HG02970 (cell line): Measurements from ENCODE around the gene MACROH2A1.
"Not testable (repeated sequence)": the region's sequence is repeated elsewhere in the genome, so short reads cannot be mapped to it uniquely, and the experiment has no call there.

Experiments
- ATAC-seq: cut with Tn5 transposase; IDR thresholded peaks from one replicate; pipeline ENCODE4 v1.9.1; 2021; ENCODE audit warnings: mild to moderate bottlenecking, moderate library complexity, moderate number of reproducible peaks; ENCODE audit not compliant: unreplicated experiment, low FRiP score

Gene MACROH2A1

GRCh38 chr5:135379046-135379654 lies 19.9 kb downstream of the MACROH2A1 start:
- ATAC-seq = no peak

- ATAC-seq = no peak
These were observed 21.0 kb downstream of the MACROH2A1 start for GRCh38 chr5:135377751-135378680.

GRCh38 chr5:135376961-135377624 lies 21.9 kb downstream of the MACROH2A1 start:
- ATAC-seq = no peak

GRCh38 chr5:135375040-135375793 lies 23.8 kb downstream of the MACROH2A1 start:
- ATAC-seq = no peak

- ATAC-seq = no peak
These were observed 25.1 kb downstream of the MACROH2A1 start for GRCh38 chr5:135373736-135374515.

GRCh38 chr5:135372654-135373381 lies 26.2 kb downstream of the MACROH2A1 start:
- no peak for ATAC-seq

GRCh38 chr5:135371622-135372232 lies 27.3 kb downstream of the MACROH2A1 start:
- no peak for ATAC-seq

GRCh38 chr5:135369952-135370351 lies 29.1 kb downstream of the MACROH2A1 start:
- ATAC-seq = no peak

- ATAC-seq = no peak
These were observed 31.5 kb downstream of the MACROH2A1 start for GRCh38 chr5:135367554-135367953.

GRCh38 chr5:135367076-135367475 lies 32.0 kb downstream of the MACROH2A1 start:
- no peak for ATAC-seq

GRCh38 chr5:135365281-135365680 lies 33.8 kb downstream of the MACROH2A1 start:
- ATAC-seq = no peak

GRCh38 chr5:135364421-135365262 lies 34.4 kb downstream of the MACROH2A1 start:
- no peak for ATAC-seq

GRCh38 chr5:135363342-135363741 lies 35.7 kb downstream of the MACROH2A1 start:
- not testable (repeated sequence) for ATAC-seq

- ATAC-seq = no peak
These were observed 36.9 kb downstream of the MACROH2A1 start for GRCh38 chr5:135362102-135362501.

- no peak for ATAC-seq
These were observed 38.5 kb downstream of the MACROH2A1 start for GRCh38 chr5:135360278-135361274.

GRCh38 chr5:135359374-135360165 lies 39.5 kb downstream of the MACROH2A1 start:
- no peak for ATAC-seq
